Right lobe of liver (tissue), 4 donors: ENCODE data around the gene ALLC.

Experiments
- CTCF ChIP-seq, 4 donors: fragments of 200-600 bp in 3 of 4; fragments of 450-650 bp in 1 of 4; IDR thresholded peaks; one replicate each; pipeline versions ENCODE4 v1.5.1 to v1.8.0; 2016 to 2022; ENCODE audit warnings: antibody characterized with exemption in 4 of 4, mild to moderate bottlenecking in 2 of 4
- POLR2A ChIP-seq: fragments of 450-650 bp; IDR thresholded peaks from one replicate; pipeline ENCODE4 v1.6.1; 2017; ENCODE audit warnings: antibody characterized with exemption, mild to moderate bottlenecking
- donor health status: DM: no; HTN: no; CAD: no.
- donor health status: DM: no; HTN: no; CAD: no.
- donor health status: DM: no; HTN: yes; CAD: no.

DNA sequence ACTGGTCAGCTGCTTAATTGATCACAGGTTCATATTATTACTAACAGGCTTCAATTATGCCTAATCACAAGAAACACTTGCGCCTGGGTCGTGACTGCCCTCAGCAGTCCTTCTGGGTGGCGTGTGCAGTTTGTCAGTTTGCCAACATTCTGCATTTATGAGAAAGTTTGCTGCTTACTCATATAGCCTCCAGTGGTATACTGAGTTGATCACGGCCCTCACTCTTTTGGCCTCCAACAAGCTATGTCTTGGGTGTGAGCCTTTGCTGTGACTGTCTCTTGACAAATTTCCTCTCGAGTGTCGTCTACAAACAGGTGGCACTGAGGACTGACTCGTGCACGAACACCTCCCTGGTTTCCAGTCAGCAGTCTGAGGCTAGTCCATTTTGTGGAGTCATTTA is 72.6 kb downstream of the ALLC start:
- TF ChIP-seq CTCF (IDR thresholded peaks at IDR 0.05) (no peak), POLR2A (no peak)
